Neutrophil (primary cell): ENCODE measurements around the gene DHRS4.
"Not testable (repeated sequence)": the region's sequence is repeated elsewhere in the genome, so short reads cannot be mapped to it uniquely, and the experiment has no call there.

ENCODE experiments used
- H3K27ac ChIP-seq: fragments of 200-600 bp; sonication (generic); 2 replicates; pipeline ENCODE4 v1.5.1; 2016; ENCODE audit warnings: mild to moderate bottlenecking, moderate library complexity
- H3K27me3 ChIP-seq: fragments of 200-600 bp; sonication (generic); 2 replicates; pipeline ENCODE4 v1.6.0; 2016; ENCODE audit warnings: mild to moderate bottlenecking
- H3K36me3 ChIP-seq: fragments of 200-600 bp; sonication (generic); 2 replicates; pipeline ENCODE4 v1.5.1; 2017
- H3K4me1 ChIP-seq, 2 experiments: fragments of 200-600 bp in 1 of 2; sonication (generic) in 1 of 2; 1 replicate in 1 of 2; 2 replicates in 1 of 2; pipeline versions ENCODE4 v1.5.1 to v1.6.1; 2013 to 2016; ENCODE audit warnings: low read depth in 1 of 2, low read length in 1 of 2, mild to moderate bottlenecking in 1 of 2, moderate library complexity in 1 of 2; ENCODE audit not compliant: control insufficient read depth in 1 of 2, insufficient read depth in 1 of 2
- H3K4me3 ChIP-seq, 2 experiments: fragments of 200-600 bp in 1 of 2; sonication (generic) in 1 of 2; 1 replicate in 1 of 2; 2 replicates in 1 of 2; pipeline ENCODE4 v1.5.1; 2013 to 2016; ENCODE audit warnings: low read depth in 1 of 2, low read length in 1 of 2, mild to moderate bottlenecking in 1 of 2, moderate library complexity in 1 of 2
- H3K9me3 ChIP-seq: fragments of 200-600 bp; sonication (generic); 2 replicates; pipeline ENCODE4 v1.5.1; 2016
- TF ChIP-seq, protein P1 (sequence below): fragments of 200-600 bp; sonication (generic); IDR thresholded peaks from 2 replicates; pipeline ENCODE4 v1.5.1; 2016; ENCODE audit warnings: antibody characterized with exemption

DHRS4 gene

DNA sequence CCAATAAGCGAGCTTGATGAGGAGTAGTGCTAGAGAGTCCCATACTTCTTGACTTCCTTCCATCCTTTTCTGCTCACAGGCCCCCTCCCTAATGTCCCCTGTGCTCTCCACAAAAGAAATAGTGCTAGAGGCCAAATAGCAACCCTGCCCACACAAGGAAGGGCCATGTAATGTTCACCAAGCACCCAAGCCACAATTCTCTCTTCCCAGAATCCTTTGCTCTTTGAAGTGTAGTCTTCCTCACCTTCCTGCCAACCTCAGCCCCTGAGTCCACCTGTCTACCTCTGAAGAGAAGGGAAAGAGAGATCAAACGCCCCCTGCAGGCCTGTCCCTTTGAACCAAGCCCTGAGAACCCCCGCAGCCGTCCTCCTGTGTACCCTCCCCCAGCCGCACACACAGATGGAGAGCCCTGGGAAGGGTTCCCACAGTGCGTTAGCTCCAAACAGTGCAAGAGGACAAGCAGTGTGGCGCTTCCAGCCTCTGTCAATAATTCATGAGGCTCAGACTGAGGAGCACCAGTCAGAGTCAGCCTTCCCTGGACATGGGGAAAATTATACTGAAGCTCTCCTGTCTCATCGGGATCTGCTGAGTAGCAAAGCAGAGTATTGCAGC lies 1.9 kb upstream of the DHRS4 start:
- TF ChIP-seq, protein P1, sequence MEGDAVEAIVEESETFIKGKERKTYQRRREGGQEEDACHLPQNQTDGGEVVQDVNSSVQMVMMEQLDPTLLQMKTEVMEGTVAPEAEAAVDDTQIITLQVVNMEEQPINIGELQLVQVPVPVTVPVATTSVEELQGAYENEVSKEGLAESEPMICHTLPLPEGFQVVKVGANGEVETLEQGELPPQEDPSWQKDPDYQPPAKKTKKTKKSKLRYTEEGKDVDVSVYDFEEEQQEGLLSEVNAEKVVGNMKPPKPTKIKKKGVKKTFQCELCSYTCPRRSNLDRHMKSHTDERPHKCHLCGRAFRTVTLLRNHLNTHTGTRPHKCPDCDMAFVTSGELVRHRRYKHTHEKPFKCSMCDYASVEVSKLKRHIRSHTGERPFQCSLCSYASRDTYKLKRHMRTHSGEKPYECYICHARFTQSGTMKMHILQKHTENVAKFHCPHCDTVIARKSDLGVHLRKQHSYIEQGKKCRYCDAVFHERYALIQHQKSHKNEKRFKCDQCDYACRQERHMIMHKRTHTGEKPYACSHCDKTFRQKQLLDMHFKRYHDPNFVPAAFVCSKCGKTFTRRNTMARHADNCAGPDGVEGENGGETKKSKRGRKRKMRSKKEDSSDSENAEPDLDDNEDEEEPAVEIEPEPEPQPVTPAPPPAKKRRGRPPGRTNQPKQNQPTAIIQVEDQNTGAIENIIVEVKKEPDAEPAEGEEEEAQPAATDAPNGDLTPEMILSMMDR = no peak
- Histone ChIP-seq H3K27me3 (no peaks in the 10 kb centered on the region), H3K27ac (no peak overlapping the region), H3K4me3 (no peak overlapping the region), H3K36me3 (no peaks in the 10 kb centered on the region), H3K4me1 (peaks cover 6 to 10% of the 10 kb centered on the region in 2 experiments), H3K9me3 (no peaks in the 10 kb centered on the region)

DNA sequence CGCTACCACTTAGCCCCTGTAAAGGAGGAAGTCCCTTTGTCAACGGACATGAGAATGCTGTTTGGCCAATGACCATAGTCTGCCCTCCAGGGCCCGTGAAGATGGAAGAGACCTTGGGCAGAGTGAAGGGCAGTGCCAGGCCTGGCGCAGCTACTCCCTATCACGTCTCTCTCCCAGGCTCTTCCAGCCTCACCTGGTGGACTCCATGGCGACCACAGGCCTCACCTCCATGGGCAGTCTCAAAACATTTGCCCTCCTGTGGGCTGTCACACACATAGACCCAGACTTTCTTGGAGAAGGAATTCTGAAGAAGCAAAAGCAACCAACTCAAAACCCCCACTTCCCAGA lies 480 bp upstream of the DHRS4 start:
- not testable (repeated sequence) for H3K27me3 ChIP-seq, H3K36me3 ChIP-seq, H3K4me1 ChIP-seq, H3K9me3 ChIP-seq
- Histone ChIP-seq H3K4me3 (peak overlapping the region; percentile 66), H3K27ac (peak overlapping the region; percentile 71)

DNA sequence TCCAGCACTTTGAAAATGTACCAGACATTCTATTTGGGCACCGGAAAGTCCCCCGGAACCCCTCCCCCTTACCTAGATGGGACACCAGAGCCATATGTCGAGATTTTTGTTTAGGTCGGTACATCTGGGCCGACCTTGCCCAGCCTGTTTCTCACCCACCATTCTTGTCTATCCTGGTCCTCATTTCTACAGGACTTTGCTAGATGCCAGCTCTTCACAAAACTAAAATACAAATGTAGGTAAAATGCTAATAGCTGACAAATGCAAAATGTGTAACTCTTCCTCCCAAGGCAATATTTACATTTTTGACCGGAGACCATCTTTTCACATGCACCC lies 677 bp downstream of the DHRS4 start:
- H3K9me3 ChIP-seq, H3K27me3 ChIP-seq, H3K36me3 ChIP-seq, H3K4me1 ChIP-seq: not testable (repeated sequence)
- Histone ChIP-seq H3K27ac (peak overlapping the region; percentile 71), H3K4me3 (peak overlapping the region; percentile 66)

DNA sequence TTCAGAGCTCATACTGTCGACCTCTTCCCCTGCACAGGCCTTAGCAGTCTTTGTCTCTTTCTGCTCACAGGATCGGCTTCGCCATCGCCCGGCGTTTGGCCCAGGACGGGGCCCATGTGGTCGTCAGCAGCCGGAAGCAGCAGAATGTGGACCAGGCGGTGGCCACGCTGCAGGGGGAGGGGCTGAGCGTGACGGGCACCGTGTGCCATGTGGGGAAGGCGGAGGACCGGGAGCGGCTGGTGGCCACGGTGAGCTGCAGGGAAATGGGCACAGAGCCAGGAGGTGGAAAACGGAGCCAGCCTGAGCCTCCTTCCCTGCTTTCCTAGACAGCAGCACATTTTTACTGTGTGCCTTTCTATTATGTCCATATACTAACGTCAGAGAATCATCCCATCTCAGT lies 1.4 kb downstream of the DHRS4 start:
- not testable (repeated sequence) for H3K27ac ChIP-seq, H3K36me3 ChIP-seq, H3K4me3 ChIP-seq, H3K27me3 ChIP-seq, H3K4me1 ChIP-seq, H3K9me3 ChIP-seq

DNA sequence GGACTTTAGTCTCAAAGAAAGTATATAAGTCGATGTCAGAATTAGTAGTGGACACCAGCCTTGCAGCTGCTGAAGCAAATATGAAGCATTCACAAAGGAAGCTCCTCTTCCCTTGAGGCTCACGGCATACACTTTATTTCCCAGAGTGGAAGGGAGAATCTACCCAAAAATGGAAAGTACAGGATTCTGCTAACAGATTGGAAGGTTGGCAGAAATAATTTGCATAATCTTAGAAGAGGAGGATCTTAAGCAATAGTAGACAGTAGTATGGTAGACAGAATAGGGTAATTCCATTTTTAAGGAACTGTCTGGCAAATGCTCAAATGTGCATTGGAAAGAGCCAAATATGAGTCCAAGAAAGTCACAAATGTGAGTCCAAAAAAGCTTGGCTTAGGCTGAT lies 2.2 kb downstream of the DHRS4 start:
- not testable (repeated sequence) for H3K36me3 ChIP-seq, H3K4me1 ChIP-seq, H3K27me3 ChIP-seq, H3K4me3 ChIP-seq, H3K9me3 ChIP-seq, H3K27ac ChIP-seq

DNA sequence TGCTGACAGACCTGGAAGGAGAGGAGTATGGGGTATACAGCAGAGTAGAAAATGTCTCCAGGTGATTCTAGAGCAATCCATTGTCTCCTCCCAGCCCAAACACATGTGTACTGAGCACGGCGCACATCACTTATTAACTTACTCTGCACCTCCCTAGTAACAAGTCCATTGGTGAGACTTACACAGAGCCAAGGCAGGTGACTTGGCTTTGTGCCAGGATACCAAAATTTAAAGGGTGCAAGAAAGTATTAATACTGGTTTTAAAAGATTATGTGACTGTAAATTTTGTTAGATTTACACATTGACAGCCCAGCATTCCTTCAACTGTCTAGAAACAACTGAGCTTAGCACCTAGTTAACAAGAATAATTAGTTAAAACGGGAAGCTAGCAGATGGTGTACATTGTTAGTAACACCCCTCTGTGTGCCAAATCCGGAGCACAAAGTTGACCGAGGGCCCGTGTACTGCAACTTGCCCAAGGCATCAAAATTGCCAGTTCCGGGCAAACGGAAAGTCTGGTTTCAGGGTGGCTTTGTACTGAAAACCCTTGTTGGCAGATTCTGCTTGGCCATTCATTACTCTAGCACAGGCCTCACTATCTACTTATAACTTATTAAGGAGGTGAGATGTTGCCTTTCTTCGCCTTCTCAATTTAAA lies 4.5 kb downstream of the DHRS4 start:
- H3K4me1 ChIP-seq, H3K36me3 ChIP-seq, H3K27me3 ChIP-seq, H3K9me3 ChIP-seq, H3K4me3 ChIP-seq, H3K27ac ChIP-seq: not testable (repeated sequence)

DNA sequence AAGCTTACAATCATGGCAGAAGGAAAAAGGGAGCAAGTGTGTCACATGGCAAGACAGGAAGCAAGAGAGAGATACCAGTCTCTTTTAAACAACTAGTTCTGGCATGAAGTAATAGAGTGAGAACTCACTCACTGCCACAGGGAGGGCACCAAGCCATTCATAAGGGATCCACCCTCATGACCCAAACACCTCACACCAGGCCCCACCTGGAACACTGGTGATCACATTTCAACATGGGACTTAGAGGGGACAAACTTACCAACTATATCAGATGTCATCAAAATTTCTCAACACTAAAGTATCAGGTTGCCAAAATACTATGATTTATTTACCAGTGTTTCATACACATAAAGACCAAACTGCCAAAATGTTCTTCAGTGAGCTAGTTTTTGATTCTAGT lies 7.3 kb downstream of the DHRS4 start:
- not testable (repeated sequence) for H3K9me3 ChIP-seq, H3K27me3 ChIP-seq

DNA sequence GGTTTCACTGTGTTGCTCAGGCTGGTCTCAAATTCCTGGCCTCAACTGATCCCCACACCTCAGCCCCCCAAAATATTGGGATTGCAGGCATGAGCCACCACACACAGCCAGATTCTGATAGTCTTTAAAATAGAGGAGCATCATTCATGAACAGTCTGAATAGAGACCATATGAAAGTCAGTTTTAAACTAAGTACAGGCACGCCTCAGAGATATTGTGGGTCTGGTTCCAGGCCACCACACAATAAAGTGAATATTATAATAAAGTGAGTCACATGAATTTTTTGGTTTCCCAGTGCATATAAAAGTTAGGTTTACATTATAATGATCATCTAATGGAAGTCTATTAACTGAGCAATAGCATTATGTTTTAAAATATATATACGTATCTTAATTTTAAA lies 8.1 kb downstream of the DHRS4 start:
- H3K27me3 ChIP-seq, H3K36me3 ChIP-seq, H3K4me3 ChIP-seq, H3K9me3 ChIP-seq, H3K4me1 ChIP-seq, H3K27ac ChIP-seq: not testable (repeated sequence)

More for the DNA sequence above, 7.3 kb downstream of the DHRS4 start:
- not testable (repeated sequence) for H3K4me3 ChIP-seq, H3K36me3 ChIP-seq, H3K4me1 ChIP-seq, H3K27ac ChIP-seq

DNA sequence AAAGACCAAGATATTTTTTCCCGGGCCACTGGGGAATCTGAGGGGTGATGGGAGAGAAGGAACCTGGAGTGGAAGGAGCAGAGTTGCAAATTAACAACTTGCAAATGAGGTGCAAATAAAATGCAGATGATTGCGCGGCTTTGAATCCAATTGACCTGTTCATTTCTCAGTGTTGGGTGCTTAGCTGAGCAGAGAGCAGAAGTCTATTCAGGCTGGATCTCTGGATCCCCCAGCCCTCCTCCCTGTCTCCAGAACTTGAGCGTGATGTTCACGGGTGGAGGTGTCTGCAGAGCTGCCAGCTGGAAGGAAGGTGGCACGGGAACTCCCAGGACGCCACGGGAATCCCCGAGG lies 15.5 kb downstream of the DHRS4 start:
- not testable (repeated sequence) for H3K27me3 ChIP-seq, H3K27ac ChIP-seq, H3K36me3 ChIP-seq, H3K9me3 ChIP-seq
- Histone ChIP-seq H3K4me3 (peak overlapping the region in 1 of 2 experiments; percentile 68), H3K4me1 (peaks cover 4 to 15% of the 10 kb centered on the region in 2 experiments)

DNA sequence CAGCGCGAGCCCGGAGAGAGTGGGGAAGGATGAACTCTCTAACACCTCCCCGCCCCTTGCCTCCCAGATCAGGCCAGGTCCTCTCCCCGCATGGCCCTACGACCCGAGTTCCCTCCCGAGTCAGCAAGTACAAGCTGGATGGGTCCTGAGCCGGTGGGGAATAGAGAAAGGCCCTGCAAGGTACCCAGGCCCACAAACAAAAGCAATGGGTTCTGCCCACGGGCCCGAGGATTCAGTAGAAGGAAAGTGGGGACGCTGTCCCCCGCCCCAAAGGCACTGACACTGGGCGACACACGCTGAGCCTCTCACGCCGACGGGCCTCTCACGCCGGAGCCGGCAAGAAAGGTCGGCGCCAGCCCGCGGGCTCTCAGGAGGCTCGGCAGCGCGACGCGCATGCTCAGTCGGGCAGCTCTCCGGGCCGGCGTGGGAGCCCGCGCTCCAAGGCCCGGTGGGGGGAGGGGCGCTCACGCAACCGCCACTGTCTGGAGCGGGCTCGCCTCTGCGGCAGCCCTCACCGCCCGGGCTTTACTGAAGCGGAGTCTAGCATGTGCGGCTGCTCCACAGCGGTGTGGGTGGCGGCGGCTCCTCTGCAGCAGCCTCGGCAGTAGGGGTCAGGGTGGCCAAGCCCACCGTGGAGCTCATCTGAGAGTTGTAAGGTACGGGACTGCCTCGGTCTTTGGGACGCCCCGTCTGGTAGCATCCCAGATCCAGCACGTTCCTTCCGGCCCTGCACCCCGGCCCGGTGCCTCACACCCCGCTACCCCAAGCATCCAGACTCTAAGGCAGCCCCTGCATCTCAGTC lies 16.1 kb downstream of the DHRS4 start:
- Histone ChIP-seq H3K4me3 (peak overlapping the region; percentile 25 to 68), H3K4me1 (peaks cover 4 to 15% of the 10 kb centered on the region in 2 experiments)
- H3K36me3 ChIP-seq, H3K9me3 ChIP-seq, H3K27ac ChIP-seq, H3K27me3 ChIP-seq: not testable (repeated sequence)

DNA sequence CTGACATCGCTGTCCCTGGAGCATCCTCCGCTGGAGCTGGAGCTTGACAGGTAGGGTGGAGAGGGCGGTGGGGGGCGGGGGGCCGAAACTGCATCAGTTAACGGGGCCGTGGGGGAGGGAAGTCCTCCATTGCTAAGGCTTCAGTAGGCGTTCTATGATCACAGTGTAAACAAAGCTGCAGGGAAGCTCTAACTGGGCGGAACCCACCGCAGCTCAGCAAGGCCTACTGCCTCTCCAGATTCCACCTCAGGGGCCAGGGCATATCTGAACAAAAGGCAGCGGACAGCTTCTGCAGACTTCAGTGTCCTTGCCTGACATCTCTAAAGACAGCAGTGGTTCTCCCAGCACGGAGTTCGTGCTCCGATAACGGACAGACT lies 16.7 kb downstream of the DHRS4 start:
- peaks cover 4 to 15% of the 10 kb centered on the region in 2 experiments for H3K4me1 ChIP-seq
- H3K4me3 ChIP-seq, H3K36me3 ChIP-seq, H3K27me3 ChIP-seq, H3K9me3 ChIP-seq, H3K27ac ChIP-seq: not testable (repeated sequence)

DNA sequence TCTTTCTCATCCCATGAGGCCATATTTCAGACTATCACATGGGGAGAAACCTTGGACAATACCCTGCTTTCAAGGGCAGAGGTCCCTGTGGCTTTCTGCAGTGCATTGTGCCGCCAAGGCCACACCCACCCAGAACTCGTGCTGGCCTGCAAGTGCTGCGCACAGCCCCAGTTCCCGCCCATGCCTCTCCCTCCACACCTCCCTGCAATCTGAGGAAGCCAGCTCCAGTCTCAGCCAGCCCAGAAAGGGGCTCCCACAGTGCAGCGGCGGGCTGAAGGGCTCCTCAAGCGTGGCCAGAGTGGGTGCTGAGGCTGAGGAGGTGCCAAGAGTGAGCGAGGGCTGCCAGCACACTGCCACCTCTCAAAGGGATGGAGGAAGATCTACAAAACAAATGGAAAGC lies 19.6 kb downstream of the DHRS4 start:
- H3K27me3 ChIP-seq, H3K9me3 ChIP-seq, H3K27ac ChIP-seq, H3K4me3 ChIP-seq, H3K36me3 ChIP-seq, H3K4me1 ChIP-seq: not testable (repeated sequence)

DNA sequence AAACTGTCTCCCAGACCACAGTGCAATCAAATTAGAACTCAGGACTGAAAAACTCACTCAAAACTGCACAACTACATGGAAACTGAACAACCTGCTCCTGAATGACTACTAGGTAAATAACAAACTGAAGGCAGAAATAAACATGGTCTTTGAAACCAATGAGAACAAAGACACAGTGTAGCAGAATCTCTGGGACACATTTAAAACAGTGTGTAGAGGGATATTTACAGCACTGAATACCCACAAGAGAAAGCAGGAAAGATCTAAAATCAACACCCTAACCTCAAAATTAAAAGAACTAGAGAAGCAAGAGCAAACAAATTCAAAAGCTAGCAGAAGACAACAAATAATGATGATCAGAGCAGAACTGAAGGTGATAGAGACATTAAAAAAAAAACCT lies 20.5 kb downstream of the DHRS4 start:
- not testable (repeated sequence) for H3K4me1 ChIP-seq, H3K4me3 ChIP-seq, H3K27ac ChIP-seq, H3K27me3 ChIP-seq, H3K36me3 ChIP-seq, H3K9me3 ChIP-seq
